SKM-1 treated with dmso at 0.1 percent for 144 hours (cell line): ENCODE data around the gene CABP7.
A peak's percentile ranks its signal among the peaks of the same experiment; 100 is the strongest.
"Not testable (repeated sequence)": the region's sequence is repeated elsewhere in the genome, so short reads cannot be mapped to it uniquely, and the experiment has no call there.

ENCODE experiments used
- DNase-seq: peaks from one replicate; lab custom pipeline; 2025; ENCODE audit not compliant: unreplicated experiment; lab: John Stamatoyannopoulos, UW

The CABP7 gene

GRCh38 chr22:29744902-29745301, 25.1 kb downstream of the CABP7 start:
- DNase-seq: no peak

DNA sequence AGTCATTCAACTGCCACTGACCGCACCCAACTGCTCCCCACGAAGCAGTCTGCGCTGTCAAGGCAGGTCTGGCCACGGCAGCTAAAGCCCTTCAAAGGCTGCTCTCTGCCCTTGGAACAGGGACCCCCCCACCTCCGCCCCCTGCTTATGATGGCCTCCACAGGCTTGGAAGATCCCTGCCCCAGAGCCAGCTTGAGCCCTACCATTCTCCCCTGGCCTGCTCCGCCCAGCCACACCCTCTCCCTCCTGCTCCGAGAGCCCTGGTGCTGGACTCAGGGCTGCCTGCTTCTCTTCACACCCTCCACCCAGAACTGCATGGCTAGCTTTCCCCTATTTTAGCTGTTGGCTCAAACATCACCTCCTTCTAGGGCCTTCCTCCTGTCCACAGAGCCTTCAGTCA, 28.0 kb downstream of the CABP7 start:
- DNase-seq: no peak

GRCh38 chr22:29748248-29748893, 28.6 kb downstream of the CABP7 start:
- no peak for DNase-seq

DNA sequence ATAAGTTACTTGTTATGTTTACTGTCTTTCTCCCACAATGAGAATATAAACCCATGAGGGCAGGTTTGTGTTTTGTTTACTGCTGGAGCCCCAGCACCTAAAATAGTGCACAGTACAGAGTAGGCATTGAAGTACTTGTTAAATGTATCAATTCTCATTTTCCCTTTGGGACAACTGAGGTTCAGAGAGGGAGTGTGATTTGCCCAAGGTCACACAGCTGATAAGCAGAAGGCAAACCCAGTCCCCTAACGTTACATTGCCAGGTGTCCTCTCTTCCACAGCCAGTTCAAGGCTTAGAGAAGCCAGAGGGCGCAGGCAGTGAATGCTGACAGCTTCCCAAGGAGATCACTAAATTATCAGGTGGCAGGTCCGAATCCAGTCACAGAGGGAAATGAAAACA, 30.2 kb downstream of the CABP7 start:
- no peak for DNase-seq

DNA sequence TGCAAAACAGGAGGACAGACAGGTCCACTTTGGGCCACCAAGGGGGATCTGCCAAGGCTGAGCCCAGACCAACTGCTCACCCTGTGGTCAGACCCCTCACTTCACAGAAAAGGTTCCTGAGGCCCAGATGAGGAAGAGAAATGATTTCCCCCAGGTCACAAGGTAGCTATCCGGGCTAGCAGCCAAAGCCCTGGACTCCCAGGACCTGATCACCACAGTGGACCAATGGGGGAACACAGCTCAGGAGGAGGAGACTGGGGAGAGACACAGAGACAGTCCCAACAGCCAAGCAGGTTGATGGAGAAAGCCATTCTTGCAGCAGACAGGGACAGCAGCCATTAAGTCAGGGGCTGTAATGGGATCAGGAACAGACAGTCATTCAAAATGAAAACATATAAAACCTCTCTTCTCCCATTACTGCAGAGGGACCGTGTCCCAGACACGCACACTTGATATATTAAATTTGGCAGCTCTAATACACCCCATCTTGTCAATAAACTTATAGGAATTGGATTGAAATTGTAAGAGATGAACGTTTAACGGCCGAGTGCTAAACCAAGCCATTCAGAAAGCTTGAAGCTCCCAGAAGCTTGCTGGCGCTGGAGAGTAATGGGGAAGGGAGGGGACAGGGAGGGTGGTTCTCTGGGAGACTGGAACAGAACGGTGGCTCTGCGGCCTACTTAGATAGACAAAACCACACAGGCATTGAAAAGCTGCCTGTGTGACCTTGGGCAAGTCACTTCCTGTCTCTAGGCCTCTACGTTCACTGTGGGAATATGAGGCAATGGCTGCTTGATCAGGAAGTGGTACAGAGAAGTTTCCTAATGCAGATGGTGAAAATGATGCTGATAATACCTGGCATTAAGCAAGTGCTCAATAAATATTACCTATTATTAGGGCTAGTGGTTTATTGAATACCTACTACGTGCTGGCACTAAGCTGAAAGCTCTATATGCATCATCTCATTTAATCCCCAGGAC, 31.0 kb downstream of the CABP7 start:
- peak; percentile 96 for DNase-seq

DNA sequence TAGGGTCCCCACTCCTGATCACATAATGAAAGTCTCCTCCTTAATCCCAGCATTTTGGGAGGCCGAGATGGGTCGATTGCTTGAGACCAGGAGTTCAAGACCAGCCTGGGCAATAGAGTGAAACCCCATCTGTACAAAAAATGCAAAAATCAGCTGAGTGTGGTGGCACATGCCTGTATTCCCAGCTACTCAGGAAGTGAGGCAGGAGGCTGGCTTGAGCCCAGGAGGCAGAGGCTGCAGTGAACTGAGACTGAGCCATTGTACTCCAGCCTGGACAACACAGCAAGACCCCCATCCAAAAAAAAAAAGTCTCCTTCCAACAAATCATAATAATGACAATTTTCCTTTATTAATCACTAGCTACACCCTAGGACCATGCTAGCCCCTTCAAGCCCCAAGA, 31.9 kb downstream of the CABP7 start:
- DNase-seq: no peak

GRCh38 chr22:29753808-29754657, 34.2 kb downstream of the CABP7 start:
- no peak for DNase-seq

- not testable (repeated sequence) for DNase-seq
Measured at GRCh38 chr22:29754658-29755395, 35.0 kb downstream of the CABP7 start.

- DNase-seq: no peak
Measured at GRCh38 chr22:29755889-29756288, 36.1 kb downstream of the CABP7 start.

- no peak for DNase-seq
Measured at GRCh38 chr22:29756341-29756740, 36.5 kb downstream of the CABP7 start.

DNA sequence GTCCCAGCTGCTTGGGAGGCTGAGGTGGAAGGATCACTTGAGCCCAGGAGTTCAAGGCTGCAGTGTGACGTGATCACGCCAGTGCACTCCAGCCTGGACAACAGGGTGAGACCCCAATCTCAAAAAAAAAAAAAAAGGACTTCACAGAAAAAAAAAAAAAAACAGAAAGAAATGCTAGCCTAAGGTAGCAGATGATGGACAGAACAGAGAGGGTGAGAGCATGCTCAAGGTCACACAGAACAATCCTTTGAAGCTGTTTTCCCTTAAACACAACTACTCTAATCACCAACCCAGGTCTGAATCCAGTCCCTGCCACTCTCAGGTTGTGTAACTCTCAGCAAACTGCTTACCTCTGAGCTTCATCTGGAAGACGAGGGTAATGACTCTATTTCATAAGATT, 37.3 kb downstream of the CABP7 start:
- no peak for DNase-seq

DNA sequence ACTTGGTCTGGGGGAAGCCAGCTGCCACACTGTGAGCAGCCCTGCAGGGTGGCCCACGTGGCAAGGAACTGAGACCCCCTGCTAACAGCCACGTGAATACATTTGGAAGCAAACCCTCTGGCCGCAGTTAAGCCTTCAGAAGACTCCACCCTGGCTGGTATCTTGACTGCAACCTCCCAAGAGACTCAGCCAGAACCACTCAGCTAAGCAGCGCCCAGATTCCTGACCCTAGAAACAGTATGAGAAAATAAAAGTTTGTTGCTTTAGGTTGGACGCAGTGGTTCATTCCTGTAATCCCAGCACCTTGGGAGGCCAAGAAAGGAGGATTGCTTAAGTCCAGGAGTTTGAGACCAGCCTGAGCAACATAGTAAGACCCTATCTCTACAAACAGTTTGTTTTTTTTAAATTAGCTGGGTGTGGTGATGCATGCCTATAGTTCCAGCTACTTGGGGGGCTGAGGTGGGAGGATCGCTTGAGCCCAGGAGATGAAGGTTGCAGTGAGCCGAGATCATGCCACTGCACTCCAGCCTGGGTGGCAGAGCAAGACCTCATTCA, 38.3 kb downstream of the CABP7 start:
- no peak for DNase-seq

DNA sequence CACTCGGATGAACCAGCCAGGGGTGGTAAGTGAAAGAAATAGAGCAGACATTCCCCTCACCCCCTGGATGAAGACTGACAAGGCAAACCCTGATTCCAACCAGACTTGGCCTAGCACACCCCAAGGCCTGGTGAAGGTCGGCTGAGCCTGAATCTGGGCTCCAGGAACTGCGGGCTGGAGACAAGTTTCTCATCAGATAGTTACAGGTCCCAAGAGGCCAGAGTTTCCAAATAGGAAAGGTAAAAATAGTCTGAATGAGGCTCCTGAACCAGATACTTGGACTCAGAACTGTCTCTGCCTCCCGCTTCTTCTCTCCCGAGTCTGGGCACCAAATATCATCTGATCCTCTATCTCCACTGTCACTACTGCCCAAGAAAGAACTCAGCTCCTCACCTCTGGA, 39.2 kb downstream of the CABP7 start:
- DNase-seq: no peak

DNA sequence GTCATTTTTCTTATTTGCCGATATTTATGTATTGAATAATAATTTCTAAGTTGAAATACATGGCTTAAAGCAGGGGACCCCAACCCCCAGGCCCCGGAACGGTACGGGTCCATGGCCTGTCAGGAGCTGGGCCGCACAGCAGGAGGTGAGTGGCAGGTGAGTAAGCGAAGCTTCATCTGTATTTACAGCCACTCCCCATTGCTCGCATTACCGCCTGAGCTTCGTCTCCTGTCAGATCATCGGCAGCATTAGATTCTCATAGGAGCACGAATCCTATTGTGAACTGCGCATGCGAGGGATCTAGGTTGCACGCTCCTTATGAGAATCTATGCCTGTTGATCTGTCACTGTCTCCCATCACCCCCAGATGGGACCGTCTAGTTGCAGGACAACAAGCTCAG, 42.5 kb downstream of the CABP7 start:
- no peak for DNase-seq

DNA sequence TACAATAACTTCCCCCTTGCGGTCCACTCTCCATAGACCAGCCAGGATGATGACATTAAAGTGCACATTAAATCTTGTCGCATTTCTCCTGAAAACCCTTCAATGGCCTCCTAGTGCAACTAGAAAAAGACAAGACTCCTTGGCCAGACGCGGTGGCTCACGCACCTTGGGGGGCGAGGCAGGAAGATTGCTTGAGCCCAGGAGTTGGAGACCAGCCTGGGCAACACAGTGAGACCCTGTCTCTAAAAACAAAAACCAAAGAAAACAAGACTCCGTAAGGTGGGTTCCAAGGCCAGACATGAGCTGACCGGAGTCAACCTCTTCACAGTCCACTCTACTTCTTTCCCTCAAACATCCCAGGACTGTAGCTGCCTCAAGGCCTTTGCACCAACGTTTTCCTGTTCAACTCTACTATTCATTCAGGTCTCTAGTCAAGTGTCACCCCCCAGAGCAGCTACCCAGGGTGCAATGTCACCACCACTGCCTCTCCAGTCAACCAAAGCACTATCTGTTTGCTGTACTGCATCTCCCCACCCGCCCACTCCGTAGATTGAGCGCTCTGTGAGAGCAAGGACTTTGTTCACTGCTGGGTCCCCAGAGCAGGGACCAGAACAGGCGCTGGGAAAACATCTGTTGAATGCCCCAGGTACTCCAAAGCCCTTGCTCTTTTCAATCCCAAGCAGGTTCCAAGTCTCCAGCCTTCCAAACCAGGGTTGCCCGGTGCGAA, 46.3 kb downstream of the CABP7 start:
- no peak for DNase-seq

DNA sequence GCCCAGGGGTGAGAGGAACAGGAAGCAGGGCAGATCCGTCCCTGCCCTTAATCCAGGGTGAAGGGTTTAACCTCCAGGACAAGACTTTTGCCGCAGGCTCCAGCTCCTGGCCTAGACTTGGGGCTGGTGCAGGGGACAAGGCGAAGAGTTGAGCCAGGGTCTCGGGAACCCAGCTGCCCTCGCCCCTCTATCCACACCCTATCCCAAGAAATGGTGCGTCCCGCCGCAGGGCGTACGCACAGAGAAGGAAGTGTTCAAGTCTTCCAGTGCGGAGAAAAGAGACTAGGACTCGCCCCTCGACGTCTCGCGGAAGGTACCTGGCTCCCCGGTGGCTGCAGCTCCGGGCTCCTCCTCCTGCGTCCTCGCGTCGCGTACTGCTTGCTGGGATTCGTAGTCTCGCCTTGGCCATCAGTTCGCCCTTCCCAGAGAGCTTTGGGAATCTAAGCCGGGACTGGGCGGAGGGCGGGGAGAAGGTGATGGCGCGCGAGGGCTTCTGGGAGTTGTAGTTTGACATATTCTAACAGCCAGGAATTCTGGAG, 46.9 kb downstream of the CABP7 start, which contains the start of gene ZMAT5:
ZMAT5 (minus strand) TSS at position 376 of the 539 bp plus-strand sequence. CDS start 18,463 bp downstream, outside the sequence.
- DNase-seq: peak; percentile 97

DNA sequence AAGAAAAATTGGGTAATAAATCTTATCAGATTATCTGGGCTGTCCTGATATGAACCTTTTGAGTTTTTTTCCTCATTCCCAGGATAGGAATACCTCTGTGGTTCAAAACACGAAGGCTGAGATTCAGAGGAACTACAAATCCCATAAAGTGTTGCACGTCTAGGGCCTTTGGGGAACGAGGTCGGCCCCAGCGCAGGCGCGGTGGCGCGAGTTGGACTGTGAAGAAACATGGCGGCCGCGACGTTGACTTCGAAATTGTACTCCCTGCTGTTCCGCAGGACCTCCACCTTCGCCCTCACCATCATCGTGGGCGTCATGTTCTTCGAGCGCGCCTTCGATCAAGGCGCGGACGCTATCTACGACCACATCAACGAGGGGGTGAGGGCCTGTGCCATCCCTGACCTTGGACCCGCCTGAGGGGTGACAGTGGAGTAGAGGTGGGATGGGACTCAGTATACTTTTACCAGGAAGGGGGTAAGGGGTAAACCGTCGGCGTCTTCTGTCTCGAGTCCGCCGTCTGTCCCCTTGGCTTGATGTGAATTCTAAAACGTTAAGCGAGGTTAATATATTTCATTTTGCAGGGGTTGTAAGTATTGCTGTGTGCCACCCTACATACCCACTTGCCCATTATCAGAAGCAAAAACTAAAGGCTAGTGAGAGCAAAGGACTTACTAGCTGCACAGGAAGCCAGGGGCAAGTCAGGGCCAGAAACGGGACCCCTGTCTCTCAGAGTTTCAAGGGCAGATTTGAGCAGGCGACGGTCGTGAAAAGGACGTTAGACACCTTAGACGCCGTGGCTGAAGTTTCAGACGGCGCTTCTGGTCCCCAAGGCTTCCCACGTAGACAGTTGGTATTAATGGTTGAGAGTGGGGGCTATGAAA, 47.6 kb downstream of the CABP7 start, which contains the start of gene UQCR10:
UQCR10 (plus strand) TSS at position 199 of the 881 bp plus-strand sequence; CDS start at position 229, 30 bp downstream.
- peak; percentile 88 for DNase-seq

GRCh38 chr22:29768052-29768693, 48.4 kb downstream of the CABP7 start:
- no peak for DNase-seq
